ENCODE results near the gene AP5Z1.
"Not testable (repeated sequence)": the region's sequence is repeated elsewhere in the genome, so short reads cannot be mapped to it uniquely, and the experiment has no call there.

AP5Z1 gene

GRCh38 chr7:4800926-4801838 lies 25.8 kb downstream of the AP5Z1 start:
- TF ChIP-seq POLR2A (IDR thresholded peaks at IDR 0.05; ENCODE audit: low read depth, low read length) (no peak), TAF1 (IDR thresholded peaks at IDR 0.05; ENCODE audit: borderline replicate concordance, low read depth, low read length) (no peak), POLR2AphosphoS5 (IDR thresholded peaks at IDR 0.05; ENCODE audit: low read depth, low read length) (no peak)
- no peak for DNase-seq (ENCODE audit: insufficient read length)
- FAIRE-seq, result no peak

- DNase-seq (ENCODE audit: insufficient read length) (no peak), FAIRE-seq (no peak)
- no peak for TF ChIP-seq POLR2AphosphoS5 (IDR thresholded peaks at IDR 0.05; ENCODE audit: low read depth, low read length)
- TF ChIP-seq TAF1 (IDR thresholded peaks at IDR 0.05; ENCODE audit: borderline replicate concordance, low read depth, low read length), result no peak
- TF ChIP-seq POLR2A (IDR thresholded peaks at IDR 0.05; ENCODE audit: low read depth, low read length), result no peak
Measured at GRCh38 chr7:4801839-4802231, 26.4 kb downstream of the AP5Z1 start.

GRCh38 chr7:4802577-4802976 lies 27.2 kb downstream of the AP5Z1 start:
- FAIRE-seq; DNase-seq (ENCODE audit: insufficient read length): not testable (repeated sequence)

- TF ChIP-seq TAF1 (IDR thresholded peaks at IDR 0.05; ENCODE audit: borderline replicate concordance, low read depth, low read length), result no peak
- no peak for TF ChIP-seq POLR2A (IDR thresholded peaks at IDR 0.05; ENCODE audit: low read depth, low read length)
- no peak for TF ChIP-seq POLR2AphosphoS5 (IDR thresholded peaks at IDR 0.05; ENCODE audit: low read depth, low read length)
Measured at GRCh38 chr7:4803397-4804241, 28.2 kb downstream of the AP5Z1 start.

GRCh38 chr7:4805110-4805983 lies 29.9 kb downstream of the AP5Z1 start:
- DNase-seq (ENCODE audit: insufficient read length), result no peak
- TF ChIP-seq POLR2A (IDR thresholded peaks at IDR 0.05; ENCODE audit: low read depth, low read length) (no peak), TAF1 (IDR thresholded peaks at IDR 0.05; ENCODE audit: borderline replicate concordance, low read depth, low read length) (no peak), POLR2AphosphoS5 (IDR thresholded peaks at IDR 0.05; ENCODE audit: low read depth, low read length) (no peak)
- FAIRE-seq, result no peak

More at GRCh38 chr7:4803397-4804241, 28.2 kb downstream of the AP5Z1 start:
- DNase-seq (ENCODE audit: insufficient read length) (no peak), FAIRE-seq (no peak)

- DNase-seq (ENCODE audit: insufficient read length) (no peak), FAIRE-seq (no peak)
- no peak for TF ChIP-seq TAF1 (IDR thresholded peaks at IDR 0.05; ENCODE audit: borderline replicate concordance, low read depth, low read length)
- no peak for TF ChIP-seq POLR2AphosphoS5 (IDR thresholded peaks at IDR 0.05; ENCODE audit: low read depth, low read length)
- TF ChIP-seq POLR2A (IDR thresholded peaks at IDR 0.05; ENCODE audit: low read depth, low read length), result no peak
Measured at GRCh38 chr7:4805984-4806300, 30.5 kb downstream of the AP5Z1 start.

- no peak for TF ChIP-seq POLR2AphosphoS5 (IDR thresholded peaks at IDR 0.05; ENCODE audit: low read depth, low read length)
- FAIRE-seq (no peak), DNase-seq (ENCODE audit: insufficient read length) (no peak)
Measured at GRCh38 chr7:4806983-4807597, 31.7 kb downstream of the AP5Z1 start.

- no peak for TF ChIP-seq TAF1 (IDR thresholded peaks at IDR 0.05; ENCODE audit: borderline replicate concordance, low read depth, low read length)
- TF ChIP-seq POLR2AphosphoS5 (IDR thresholded peaks at IDR 0.05; ENCODE audit: low read depth, low read length), result no peak
- TF ChIP-seq POLR2A (IDR thresholded peaks at IDR 0.05; ENCODE audit: low read depth, low read length), result no peak
- FAIRE-seq (no peak), DNase-seq (ENCODE audit: insufficient read length) (no peak)
Measured at GRCh38 chr7:4807598-4808016, 32.2 kb downstream of the AP5Z1 start.

GRCh38 chr7:4808026-4808425 lies 32.6 kb downstream of the AP5Z1 start:
- TF ChIP-seq TAF1 (IDR thresholded peaks at IDR 0.05; ENCODE audit: borderline replicate concordance, low read depth, low read length), result no peak
- DNase-seq (ENCODE audit: insufficient read length) (no peak), FAIRE-seq (no peak)

- TF ChIP-seq TAF1 (IDR thresholded peaks at IDR 0.05; ENCODE audit: borderline replicate concordance, low read depth, low read length), result no peak
- TF ChIP-seq POLR2A (IDR thresholded peaks at IDR 0.05; ENCODE audit: low read depth, low read length), result no peak
- no peak for DNase-seq (ENCODE audit: insufficient read length)
- FAIRE-seq, result no peak
Measured at GRCh38 chr7:4808565-4808964, 33.1 kb downstream of the AP5Z1 start.

GRCh38 chr7:4809091-4809591 lies 33.7 kb downstream of the AP5Z1 start:
- no peak for TF ChIP-seq POLR2A (IDR thresholded peaks at IDR 0.05; ENCODE audit: low read depth, low read length)
- FAIRE-seq (no peak), DNase-seq (ENCODE audit: insufficient read length) (no peak)
